T-helper 22 cell (primary cell): ENCODE measurements around the gene HEXIM1.

Experiments
- DNase-seq: peaks from one replicate; pipeline ENCODE4 v3.0.0-alpha.2; 2020; ENCODE audit warnings: low read depth

HEXIM1 gene, protein sequence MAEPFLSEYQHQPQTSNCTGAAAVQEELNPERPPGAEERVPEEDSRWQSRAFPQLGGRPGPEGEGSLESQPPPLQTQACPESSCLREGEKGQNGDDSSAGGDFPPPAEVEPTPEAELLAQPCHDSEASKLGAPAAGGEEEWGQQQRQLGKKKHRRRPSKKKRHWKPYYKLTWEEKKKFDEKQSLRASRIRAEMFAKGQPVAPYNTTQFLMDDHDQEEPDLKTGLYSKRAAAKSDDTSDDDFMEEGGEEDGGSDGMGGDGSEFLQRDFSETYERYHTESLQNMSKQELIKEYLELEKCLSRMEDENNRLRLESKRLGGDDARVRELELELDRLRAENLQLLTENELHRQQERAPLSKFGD

DNA sequence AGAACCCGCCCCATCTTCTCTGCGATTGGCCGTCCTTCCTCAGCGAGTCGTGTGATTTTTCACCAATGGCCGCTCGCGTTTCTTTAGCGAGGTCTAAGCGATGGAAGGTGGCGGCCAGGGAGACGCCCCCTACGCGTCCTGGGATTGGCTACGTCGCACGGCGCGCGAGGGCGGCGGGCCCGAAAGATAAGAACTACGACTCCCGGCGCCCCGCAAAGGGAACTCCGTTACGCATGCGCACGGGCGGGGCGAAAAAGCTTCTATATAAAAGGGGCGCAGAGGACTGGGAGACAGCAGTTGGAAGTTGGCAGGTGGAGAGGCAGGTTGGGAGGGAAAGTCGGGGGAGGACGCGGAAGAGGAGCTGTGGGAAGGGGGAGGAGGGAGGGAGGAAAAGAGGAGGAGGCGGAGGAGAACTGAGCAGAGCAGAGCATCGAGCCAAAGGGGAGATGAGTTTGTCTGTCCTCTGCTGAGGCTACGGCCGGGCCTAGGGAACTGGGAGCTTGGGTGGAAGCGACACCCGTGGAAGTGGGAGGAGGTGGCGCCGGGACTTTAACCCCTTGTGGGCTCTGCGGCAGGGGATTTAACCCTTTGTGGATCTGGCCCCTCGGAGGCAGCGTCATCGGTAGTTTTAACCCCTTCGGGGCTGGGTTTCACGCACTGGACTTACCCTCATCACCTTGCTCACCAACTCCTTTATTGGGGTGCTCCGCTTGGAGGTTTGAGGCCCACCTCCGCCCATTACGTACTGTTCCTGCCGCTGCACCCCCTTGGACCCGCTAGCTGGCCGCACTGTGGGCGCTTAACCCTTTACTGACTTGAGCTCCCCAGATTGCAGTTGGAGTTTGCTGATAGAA lies at the start of gene HEXIM1:
TSS of gene HEXIM1 (plus strand) at position 293 of the 854 bp plus-strand sequence. CDS start 716 bp downstream, outside the sequence.
- DNase-seq: peak; percentile 99

DNA sequence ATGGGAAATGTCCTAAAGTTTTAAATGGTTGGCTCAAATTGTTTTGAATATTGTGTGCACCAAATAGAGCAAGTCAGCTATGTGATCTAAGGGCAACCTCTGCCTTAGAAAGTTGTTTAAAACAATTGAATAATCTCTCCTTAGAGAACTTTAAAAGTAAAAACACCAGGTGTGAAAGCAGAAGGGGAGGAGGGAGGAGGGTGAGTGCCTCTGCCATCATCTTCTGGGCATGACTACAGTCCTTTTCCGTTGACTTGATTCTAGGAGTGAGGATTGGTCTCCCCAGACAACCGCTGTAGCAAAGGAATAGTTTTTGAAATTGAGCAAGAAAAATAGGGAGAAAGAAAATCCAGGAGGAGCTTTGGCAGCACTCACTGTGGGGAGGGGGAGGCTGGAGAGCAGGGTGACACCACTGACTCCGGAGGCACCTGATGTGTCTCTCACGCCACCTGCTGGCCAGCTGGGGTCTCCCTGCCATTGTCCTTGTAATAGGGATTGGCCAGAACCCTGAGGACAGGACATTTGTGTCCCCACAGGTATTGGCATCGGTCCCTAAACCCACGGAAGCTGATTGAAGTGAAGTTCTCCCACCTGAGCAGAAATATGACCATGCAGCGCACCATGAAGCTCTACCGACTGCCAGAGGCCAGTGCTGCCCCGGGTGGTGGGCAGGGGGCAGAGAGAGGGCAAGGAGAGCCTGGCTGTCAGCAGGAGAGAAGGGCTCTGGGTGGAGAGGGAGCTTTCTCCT lies 49.2 kb upstream of the HEXIM1 start:
- DNase-seq: peak; percentile 40

DNA sequence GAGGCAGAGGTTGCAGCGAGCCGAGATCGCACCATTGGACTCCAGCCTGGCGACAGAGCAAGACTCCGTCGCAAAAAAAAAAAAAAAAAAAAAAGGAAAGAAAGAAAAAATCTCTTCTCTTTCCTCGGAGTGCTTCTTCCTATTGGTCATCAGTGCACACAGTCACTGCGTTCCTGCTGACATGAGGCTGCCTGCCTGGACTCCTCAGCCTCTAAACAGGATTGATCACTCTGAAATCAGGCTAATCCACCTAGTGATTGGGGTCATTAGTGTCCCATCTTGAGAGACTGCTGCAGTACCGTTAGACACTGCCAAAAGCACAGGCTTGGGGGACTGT lies 46.8 kb upstream of the HEXIM1 start:
- no peak for DNase-seq

DNA sequence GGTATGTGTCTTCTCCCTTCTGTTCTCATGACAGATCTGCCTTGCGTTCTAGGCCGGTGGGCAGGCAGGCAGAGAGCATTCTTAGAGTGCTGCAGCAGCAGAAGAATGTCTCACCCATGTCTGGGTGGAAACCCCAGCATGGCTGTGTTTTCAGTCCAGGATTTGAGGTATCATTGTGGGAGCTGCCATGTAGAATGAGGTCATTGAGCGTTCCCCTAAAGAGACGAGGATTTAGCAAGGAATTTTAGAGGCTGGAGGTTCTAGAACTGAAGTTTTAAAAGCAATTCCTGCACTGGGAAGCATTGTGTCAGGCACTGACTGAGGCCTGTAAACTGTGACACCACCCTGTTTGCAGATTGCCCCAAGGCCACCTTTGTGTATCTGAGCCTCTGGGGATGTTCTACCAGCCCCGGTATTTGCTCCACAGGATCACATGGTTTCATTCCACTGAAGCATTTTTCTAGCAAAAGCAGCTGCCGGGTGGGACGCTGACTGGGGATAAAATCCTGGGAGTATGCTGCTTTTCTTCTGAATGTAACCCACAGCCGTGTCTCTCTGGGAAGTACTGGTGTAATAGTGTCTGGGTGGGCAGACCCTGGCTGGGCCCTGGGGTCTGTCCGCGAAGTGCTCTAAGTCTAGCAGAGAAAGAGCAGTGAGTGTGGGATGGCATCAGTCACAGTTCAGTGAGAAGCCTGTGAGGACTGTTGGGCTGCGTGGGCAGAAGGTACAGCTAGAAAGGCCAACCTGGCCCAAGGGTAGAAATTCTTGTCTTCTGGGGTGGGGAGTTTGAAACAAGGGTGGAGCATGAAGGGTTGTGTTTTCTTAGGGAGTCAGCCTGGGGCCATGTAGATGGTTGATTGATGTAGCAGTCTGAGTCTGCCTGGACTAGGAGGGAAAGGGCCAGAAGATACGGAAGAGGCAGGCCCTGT lies 46.1 kb upstream of the HEXIM1 start:
- no peak for DNase-seq

DNA sequence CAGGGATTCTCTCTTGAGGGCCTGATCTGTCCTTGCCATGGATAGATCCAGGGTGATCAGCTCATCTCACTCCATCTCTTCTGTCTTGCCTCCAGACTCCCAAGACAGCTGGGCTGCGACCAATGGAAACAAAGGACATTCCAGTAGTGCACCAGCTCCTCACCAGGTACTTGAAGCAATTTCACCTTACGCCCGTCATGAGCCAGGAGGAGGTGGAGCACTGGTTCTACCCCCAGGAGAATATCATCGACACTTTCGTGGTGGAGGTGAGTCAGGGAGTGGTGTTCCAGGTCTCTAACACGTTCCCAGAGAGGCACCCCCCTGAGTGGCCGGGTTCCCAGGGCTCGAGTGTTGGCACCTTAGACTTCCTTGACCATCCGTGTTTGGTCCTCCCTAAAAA lies 45.4 kb upstream of the HEXIM1 start:
- DNase-seq: no peak

DNA sequence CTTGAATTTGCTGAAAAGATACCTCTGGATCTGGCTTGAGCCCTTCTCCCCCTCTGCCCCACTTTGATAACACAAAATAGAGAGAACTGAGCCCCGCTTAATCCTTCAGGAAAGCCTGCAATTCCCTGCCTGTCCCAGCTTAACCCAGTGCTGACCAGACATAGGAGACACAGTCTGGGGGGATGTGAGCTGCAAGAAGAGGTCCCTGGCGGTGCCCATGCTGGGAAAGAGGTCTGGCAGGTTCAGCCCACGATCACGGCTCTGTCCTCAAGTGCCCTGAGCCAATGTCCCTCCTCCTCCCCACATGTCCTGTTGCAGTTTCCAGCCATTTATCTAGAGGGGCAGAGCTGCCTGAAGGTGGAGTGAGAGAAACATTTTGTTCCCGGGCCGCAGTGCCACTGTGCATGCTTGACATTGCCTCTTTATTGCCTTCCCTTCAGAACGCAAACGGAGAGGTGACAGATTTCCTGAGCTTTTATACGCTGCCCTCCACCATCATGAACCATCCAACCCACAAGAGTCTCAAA lies 44.9 kb upstream of the HEXIM1 start:
- DNase-seq: no peak

DNA sequence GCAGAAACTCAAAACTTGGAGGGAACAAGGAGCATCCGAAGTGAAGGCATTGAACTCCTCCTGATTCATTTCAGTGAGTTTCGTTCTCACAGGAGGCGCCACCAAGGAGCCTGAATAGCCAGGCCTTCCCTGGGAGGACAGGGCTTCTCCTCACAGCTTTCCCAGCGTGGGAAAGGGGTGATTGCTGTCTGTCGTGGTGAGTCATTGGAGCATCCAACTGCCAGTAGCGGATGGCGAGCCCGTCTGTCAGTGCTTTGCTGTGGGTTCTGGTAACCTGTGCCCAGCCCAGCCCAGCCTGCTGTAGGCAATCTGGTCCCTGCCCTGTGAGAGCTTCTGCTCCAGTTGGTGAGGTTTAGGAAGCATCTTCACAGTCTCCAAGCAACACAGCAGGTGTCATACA lies 44.2 kb upstream of the HEXIM1 start:
- no peak for DNase-seq

DNA sequence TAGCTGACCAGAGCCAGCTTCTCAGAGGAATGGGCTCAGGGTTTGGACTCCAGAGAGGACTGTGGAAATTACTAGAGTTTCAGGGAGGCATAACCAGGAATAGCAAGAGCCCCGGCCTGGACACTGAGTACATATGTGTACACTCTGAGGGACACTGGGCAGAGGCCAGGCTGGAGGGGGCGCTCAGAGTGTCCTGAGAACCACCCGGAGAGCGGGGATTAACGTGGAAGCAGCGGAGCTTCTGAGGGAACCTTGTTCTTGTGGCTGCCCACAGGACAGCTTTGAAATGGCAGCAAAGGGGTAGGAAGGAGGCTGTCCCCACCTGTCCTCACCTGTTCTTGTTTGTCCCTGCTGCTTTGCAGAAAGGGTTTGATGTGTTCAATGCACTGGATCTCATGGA lies 43.8 kb upstream of the HEXIM1 start:
- no peak for DNase-seq

DNA sequence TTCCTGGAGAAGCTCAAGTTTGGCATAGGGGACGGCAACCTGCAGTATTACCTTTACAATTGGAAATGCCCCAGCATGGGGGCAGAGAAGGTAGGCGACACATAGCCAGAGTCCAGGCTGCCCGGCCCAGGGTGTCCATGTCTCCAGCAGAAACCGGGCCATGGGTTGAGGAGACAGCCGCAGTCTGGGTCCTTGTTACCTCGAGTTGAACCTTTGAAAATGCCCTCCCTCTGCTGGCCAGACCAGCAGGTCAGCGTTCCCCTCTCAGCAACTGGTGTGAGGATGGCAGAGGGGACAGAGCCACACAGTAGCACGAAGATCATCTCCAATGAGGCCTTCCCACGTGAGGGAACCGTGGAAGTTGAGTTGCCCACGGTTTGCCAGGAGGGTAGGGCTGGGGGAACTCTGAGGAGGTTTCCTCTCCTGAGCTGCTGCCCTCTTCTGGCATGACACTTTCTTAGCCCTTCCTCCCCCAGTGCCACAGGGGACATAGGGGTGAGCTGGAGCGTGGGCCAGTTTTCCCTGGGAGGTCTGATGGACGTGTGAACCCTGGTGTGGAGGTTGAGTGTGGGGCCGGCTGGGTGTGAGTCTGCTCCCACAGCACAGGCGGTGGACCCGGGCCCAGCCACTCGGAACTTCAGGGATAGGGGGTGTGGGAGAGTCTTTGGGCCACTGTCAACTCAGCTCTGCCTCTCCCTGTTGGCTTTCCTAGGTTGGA lies 43.2 kb upstream of the HEXIM1 start:
- no peak for DNase-seq

DNA sequence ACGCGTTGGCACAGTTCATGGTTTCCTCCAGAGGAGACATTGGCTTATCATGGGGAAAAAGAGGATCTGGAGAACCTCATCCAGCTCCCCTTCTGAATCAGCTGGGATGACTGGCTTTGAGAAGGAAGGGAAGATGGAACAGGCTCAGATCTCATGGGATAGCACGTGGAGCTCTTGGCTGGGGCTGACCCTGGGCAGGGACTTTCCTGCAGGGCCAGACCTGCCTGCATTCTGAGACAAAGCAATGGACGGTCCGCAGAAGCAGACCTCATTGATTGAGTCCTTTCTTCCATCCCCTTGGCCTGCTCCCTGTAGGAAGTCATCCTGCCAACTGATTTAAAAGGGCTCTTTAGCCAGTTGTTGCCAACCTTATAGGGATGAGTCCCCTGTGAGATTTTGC lies 42.2 kb upstream of the HEXIM1 start:
- no peak for DNase-seq

DNA sequence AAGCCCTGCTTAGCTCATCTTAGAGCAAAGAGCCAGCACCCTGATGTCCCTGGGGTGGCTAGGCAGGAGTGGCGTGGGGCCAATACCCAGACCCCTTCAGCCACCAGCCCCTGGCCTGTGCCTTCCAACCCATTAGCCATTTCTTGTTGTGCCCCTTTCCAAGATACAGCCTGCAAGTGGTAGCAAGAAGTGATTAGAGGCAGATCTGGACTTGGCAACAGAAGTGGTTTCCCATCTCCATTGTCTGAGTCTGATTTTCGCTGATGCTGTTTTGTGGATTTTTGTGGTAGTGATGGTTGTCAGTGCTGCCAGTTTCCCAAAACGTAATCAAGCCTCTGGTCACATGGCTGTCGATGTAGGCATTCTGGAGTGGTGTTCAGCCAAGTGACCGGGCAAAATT lies 41.7 kb upstream of the HEXIM1 start:
- DNase-seq: no peak

DNA sequence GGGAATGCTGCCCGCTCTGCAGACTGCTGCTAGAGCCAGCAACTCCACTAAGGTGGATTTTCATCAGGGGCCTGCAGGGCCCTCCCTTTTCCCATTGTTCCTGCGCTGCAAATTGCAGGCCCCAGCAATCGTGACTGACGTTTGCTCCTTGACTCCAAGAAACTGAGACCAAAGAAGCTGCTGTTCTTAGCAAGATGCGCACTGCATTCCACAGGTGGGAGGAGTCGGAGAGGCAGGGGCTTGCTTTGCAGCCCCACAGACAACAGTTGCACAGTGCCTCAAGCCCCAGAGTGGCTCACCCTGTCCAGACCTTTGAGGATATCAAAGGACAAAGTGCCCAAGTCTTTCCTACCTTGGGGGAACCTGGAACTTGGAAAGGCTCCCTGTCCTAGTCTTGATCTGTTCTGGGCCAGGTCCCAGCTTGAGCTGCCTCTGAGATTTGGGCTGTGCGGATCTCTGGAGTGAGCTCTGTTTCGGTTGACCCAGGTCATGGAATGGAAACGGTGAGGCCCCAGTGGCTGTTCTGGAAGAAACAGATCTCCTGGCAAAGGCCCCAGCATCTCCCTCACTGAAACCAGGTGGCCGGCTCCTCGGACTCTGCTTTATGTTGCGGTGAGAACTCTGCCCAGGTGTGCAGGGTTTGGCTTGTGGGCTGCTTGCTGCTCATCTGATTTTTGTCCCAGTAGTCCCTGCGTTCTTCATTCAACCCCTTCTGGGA lies 40.8 kb upstream of the HEXIM1 start:
- no peak for DNase-seq

DNA sequence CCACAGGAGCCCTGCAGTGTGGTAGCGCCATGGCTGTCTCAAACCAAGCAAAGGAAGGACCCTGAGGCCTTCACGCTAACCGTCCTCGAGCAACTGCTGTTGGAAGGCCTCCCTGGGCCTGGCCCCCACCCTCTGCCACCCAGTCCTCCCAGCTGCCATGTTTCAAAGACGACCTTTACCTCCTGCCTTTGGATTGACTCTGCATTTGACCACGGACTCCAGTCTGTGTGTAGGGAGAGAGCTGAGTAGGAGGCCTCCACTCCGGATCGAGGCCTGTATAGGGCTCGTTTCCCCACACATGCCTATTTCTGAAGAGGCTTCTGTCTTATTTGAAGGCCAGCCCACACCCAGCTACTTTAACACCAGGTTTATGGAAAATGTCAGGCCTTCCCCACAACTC lies 40.2 kb upstream of the HEXIM1 start:
- DNase-seq: no peak

DNA sequence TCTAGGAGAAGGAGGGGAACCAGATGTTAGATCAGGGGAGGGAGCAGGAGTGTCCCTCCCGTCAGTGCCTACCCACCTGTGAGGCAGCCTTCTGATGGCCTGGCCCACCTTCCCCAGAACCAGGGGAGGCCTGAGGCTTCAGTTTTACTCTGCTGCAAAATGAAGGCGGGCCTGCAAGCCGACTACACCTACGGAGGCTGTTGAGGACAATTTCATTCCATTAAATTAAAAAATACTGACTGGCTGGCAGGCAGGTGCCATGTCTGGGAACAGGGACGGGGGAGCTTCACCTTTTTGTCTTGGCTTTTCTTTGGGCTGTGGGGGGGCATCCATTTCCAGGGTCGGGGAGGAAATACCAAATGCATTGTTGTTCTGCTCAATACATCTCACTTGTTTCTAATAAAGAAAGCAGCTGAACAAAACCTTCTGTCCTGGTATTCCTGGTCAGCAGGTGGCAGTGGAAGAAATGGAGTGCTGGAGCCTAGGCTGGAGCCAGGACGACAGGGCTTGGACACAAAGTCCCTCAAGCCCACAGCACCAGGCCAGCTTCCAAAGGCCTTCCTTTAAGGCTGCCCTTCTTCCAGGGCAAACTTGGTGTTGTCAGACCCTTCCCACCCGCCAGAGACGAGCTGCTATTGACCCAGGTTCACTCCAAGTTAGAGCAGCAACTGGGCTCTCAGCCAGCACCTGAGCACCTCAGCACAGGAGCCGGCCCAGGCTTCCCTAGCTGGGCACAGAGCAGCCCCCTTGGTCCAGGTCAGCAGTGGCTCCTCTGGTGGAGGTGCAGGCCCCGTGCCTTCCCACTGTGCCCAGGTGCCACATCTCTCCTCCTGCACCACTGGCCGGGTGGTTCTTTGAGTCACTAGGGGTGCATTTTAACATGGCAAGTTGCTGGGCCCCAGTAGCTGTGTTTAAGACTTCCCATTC lies 39.4 kb upstream of the HEXIM1 start:
- no peak for DNase-seq

DNA sequence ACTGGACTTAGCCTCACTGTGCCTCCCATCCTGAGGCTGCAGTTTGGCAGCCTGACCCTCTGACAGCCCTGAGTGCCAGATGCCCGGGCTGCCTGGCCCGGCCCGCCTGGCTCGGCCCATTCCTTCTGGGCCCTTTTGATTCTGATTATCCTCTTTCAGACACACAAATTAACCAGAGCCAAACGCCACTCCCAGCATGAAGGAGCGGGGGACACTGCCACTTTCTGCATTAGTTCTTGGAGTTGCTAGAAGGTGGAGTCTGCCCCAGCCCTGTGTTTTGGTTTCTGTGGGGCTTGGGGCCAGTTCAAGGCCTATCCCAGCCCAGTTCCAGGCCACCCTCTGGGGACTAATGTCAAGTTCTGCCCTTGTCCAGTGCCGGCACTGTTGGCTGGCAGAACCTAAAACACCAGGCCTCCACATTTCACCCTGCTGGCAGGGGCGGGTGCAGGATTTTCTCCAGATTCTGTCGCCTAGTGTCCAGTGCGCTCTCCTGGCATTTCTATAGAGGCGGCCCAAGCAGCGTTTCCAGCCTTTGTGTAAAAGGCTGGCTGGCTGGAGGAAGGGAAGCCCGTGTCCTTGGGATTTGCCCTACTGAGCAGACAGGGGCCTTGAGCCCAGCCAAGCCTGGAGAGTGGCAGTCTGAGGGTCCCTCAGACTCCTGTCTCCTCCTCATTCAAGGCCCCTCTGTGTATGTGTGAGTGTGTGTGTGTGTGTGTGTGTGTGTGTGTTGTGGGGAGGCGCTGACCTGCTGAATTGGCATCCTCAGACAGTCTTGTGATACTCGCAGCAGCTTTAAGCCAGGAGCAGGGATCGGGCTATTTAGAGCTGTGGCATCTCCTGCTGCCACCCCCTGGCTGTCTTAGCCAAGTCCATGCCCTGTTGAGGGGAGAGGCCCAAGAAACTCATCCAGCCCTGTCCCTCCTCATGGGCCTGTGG lies 37.3 kb upstream of the HEXIM1 start:
- DNase-seq: no peak

DNA sequence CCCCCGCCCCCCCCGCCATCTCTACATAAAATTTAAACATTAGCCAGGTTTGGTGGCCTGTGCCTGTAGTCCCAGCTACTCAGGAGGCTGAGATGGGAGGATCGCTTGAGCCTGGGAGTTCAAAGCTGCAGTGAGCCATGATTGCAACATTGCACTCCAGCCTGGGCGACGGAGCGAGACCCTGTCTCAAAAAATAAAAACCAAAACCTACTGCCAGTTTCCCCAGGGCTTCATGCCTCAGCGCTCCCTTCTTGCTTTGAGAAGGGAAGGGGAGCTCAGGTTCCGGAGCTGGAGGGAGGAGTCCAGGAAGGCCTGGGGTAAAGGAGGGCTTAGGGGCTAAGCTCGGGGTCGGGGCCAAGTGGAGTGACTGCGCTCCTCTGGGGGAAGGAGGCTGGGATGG lies 36.4 kb upstream of the HEXIM1 start:
- DNase-seq: no peak

DNA sequence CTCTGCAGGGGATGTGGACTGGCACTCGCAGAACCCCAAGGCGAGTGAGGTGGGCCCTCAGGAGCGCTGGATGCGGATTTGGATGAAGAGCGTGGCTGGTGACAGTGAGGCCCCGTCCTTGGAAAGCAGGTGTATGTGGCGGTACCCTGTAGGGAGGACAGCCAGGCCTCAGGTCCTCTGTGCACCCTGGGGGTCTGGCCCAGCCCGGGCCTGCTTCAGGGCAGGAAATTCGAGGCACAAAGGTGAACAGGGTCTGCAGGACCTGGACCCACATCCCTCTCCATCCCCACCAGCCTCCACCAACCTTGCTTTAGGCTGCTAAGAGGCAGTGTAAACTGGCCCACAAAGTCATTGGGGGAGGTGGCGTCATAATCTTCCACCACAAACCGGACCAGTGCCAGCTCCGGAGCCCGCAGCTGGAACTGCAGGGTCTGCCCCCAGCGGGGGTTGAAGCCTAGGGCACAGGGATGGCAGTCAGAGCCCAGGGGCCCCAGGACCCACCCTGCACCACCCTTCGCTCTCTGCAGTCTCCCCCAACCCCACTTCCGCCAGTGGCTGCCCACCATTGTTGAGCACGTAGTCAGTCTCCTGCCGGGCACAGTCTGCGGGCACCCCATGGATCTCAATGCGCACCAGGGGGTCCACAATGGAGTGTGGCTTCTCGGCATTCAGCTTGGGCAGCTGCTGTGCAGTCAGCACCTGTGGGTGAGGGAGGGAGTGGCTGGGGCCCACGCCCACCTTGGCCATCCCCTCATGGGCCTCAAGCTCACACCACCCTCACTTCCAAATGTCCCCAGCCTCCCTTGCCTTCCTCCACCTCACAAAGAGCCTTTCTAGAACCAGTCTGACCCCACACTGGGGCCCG lies 35.5 kb upstream of the HEXIM1 start:
- no peak for DNase-seq
